Activated naive CD8-positive, alpha-beta T cell (primary cell): Measurements from ENCODE around the gene LRRC47.

Source experiments
- H3K27ac Mint-ChIP-seq: one replicate; pipeline ENCODE4 v1.8.0; 2021; ENCODE audit warnings: mixed read lengths
- H3K27me3 Mint-ChIP-seq: one replicate; pipeline ENCODE4 v1.8.0; 2021; ENCODE audit warnings: mixed read lengths
- H3K36me3 Mint-ChIP-seq: one replicate; pipeline ENCODE4 v1.8.0; 2021; ENCODE audit warnings: mixed read lengths
- H3K4me1 Mint-ChIP-seq: one replicate; pipeline ENCODE4 v1.8.0; 2021; ENCODE audit warnings: low read depth, mixed read lengths
- H3K4me3 Mint-ChIP-seq: one replicate; pipeline ENCODE4 v1.8.0; 2021; ENCODE audit warnings: mild to moderate bottlenecking, mixed read lengths
- H3K9me3 Mint-ChIP-seq: one replicate; pipeline ENCODE4 v1.8.0; 2021; ENCODE audit warnings: low read depth, mixed read lengths

The LRRC47 gene

DNA sequence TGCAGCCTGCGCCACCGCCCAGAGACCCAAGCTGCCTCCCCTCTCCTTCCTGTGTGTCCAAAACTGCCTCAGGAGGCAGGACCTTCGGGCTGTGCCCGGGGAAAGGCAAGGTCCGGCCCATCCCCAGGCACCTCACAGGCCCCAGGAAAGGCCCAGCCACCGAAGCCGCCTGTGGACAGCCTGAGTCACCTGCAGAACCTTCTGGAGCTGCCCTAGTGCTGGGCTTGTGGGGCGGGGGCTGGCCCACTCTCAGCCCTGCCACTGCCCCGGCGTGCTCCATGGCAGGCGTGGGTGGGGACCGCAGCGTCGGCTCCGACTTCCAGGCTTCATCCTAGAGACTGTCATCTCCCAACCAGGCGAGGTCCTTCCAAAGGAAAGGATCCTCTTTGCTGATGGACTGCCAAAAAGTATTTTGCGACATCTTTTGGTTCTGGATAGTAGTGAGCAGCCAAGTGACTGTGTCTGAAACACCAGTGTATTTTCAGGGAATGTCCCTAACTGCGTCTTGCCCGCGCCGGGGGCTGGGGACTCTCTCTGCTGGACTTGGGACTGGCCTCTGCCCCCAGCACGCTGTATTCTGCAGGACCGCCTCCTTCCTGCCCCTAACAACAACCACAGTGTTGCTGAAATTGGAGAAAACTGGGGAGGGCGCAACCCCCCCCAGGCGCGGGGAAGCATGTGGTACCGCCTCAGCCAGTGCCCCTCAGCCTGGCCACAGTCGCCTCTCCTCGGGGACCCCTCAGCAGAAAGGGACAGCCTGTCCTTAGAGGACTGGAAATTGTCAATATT is 63.0 kb downstream of the LRRC47 start:
- Mint-ChIP-seq H3K36me3 (peaks cover 2% of the 10 kb centered on the region), H3K27ac (no peak overlapping the region), H3K4me1 (no peaks in the 10 kb centered on the region), H3K4me3 (no peak overlapping the region), H3K27me3 (no peaks in the 10 kb centered on the region), H3K9me3 (no peaks in the 10 kb centered on the region)

DNA sequence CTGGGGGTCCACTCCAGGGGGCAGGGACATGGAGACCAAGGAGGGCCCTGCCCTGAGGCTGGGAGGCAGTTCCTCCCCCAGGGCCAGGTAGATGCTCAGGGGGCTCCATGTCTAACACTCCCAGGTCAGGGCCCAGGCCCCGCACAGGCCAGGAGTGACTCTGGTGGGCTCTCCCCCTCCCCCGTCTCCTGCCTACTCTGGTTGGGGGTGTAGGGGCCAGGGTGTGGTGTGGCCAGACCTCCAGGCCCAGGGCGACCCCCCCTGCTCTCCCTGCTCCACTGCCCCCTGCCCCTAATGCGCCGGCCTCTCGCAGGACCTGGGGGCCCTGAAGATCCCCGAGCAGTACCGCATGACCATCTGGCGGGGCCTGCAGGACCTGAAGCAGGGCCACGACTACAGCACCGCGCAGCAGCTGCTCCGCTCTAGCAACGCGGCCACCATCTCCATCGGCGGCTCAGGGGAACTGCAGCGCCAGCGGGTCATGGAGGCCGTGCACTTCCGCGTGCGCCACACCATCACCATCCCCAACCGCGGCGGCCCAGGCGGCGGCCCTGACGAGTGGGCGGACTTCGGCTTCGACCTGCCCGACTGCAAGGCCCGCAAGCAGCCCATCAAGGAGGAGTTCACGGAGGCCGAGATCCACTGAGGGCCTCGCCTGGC is 63.7 kb downstream of the LRRC47 start:
- H3K4me1 Mint-ChIP-seq, result no peaks in the 10 kb centered on the region
- H3K27me3 Mint-ChIP-seq, result no peaks in the 10 kb centered on the region
- H3K4me3 Mint-ChIP-seq, result no peak overlapping the region
- H3K36me3 Mint-ChIP-seq, result peaks cover 2% of the 10 kb centered on the region
- H3K9me3 Mint-ChIP-seq, result no peaks in the 10 kb centered on the region
- no peak overlapping the region for H3K27ac Mint-ChIP-seq

DNA sequence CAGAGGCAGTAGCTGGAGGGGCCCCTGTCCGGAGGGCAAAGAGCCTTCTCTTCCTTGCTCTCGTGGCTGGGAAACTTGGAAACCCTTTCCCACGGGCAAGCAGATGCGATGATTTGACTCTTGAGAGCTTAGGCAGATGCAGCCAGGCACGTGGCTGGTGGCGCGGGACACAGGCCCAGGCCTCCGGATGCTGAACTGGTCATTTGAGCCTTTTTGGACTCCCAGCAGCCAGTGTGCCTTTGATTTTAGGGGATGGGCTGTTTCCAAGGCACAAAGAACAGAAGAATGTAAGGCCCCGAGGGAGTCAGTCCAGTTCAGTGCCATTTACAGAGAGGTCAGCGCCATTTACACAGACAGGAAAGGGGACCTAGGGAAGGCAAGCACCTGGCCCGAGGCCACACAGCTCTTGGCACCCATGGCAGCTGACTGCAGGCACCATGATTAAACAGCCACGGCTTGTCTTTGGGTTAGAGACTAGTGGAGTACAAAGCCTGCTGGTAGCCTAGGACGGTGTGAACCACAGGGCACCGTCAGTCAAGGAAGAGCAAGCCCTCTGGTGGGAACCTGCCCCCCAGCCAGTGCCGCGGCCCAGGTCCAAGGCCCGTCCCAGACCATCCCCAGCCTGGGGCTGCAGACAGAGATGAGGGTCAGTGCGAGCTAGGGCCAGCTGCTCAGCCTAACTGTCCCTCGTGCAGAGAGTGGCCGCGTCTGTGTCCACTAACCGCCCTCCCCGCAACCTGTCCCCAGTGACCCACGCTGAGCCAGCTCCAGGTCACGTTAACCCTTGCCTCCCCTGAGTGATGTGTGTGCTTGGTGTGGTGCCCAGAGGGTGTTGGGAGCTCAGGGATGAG is 64.5 kb downstream of the LRRC47 start:
- H3K27ac Mint-ChIP-seq, result no peak overlapping the region
- no peaks in the 10 kb centered on the region for H3K4me1 Mint-ChIP-seq
- no peak overlapping the region for H3K4me3 Mint-ChIP-seq

DNA sequence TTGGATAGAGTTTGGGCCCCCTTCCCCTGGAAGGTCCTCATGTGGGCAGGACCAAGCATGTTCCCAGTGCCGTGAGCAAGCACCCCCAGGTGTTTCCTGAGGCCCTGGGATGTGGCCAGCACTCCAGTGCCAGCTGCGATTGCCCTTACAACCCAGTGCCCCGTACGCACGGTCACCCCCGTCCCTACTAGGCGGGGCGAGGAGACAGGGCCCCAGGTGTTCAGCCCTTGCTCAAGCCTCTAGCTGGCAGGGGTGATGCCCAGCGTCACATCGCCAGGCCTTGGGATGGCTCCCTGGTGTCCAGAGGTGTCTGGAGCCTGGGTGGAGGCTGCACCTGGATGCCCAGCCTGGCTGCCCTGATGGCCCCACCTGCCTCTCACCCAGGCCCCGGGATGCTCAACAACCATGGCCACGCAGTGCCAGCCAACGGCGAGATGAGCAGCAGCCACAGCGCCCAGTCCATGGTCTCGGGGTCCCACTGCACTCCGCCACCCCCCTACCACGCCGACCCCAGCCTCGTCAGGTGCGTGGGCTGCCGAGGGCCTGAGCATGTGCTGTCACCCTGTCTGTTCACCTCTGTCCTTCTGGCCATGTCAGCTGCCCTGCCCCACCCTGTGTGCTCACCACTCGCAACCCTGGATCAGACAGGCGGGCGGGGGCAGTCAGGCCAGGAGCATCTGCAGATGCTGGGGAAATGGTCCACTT is 65.6 kb downstream of the LRRC47 start:
- H3K27me3 Mint-ChIP-seq, result no peaks in the 10 kb centered on the region

More for the DNA sequence above, 64.5 kb downstream of the LRRC47 start:
- H3K27me3 Mint-ChIP-seq, result no peaks in the 10 kb centered on the region
- no peaks in the 10 kb centered on the region for H3K9me3 Mint-ChIP-seq
- H3K36me3 Mint-ChIP-seq, result peaks cover 2% of the 10 kb centered on the region

DNA sequence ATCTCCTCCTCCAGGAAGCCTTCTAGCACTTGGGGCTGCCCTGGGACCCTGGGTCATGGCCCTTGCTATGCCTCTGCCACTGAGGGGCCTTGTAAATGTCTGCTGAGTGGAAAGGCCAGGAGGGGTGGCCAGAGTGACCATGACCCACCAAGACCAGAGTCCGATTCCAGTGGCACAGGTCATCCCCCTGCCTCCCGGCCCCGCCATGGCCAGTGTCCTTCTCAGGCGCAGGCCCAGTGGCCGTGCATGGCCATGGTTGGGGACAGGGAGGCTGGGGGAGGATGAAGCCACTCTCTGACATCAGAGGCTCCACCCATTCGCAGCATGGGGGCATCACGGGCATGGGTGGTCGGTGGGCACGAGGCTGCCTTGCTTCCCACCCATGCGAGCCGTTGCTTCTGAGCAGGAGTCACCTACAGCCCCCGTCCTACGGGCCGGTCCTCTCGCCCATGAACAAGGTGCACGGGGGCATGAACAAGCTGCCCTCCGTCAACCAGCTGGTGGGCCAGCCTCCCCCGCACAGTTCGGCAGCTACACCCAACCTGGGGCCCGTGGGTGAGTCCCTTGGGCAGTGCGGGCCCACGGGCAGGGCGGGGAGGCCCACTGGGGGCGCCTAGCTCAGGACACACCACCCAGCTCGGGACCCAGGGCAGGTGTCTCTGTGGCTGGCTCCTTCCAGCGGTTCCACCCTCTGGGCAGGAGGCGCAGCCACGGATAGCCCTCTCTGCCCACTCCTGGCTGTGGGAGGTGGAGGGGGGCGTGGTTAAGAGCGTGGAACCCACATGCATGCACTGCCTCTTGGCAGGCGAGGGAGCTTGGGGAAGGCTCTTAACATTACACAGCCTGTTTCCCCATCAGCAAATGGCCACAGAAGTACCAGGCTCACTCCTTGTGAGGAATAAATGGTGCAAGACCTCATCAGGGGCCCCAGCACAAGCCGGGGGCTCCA is 66.4 kb downstream of the LRRC47 start:
- Mint-ChIP-seq H3K36me3 (no peaks in the 10 kb centered on the region), H3K9me3 (no peaks in the 10 kb centered on the region), H3K27ac (no peak overlapping the region), H3K4me1 (no peaks in the 10 kb centered on the region), H3K4me3 (no peak overlapping the region), H3K27me3 (no peaks in the 10 kb centered on the region)

More for the DNA sequence above, 65.6 kb downstream of the LRRC47 start:
- Mint-ChIP-seq H3K27ac (no peak overlapping the region), H3K36me3 (no peaks in the 10 kb centered on the region), H3K4me3 (no peak overlapping the region), H3K9me3 (no peaks in the 10 kb centered on the region), H3K4me1 (no peaks in the 10 kb centered on the region)
